NT2/D1 (cell line): ENCODE data around the gene GRHL3.

Source experiments
- SUZ12 ChIP-seq: IDR thresholded peaks from 2 replicates; pipeline ENCODE4 v1.6.1; 2011; ENCODE audit not compliant: insufficient read length, insufficient read depth; ENCODE audit errors: extremely low read depth
- ZNF274 ChIP-seq: IDR thresholded peaks from 2 replicates; pipeline ENCODE4 v1.6.1; 2011; ENCODE audit warnings: mild to moderate bottlenecking, low read depth, low read length

- TF ChIP-seq ZNF274 = no peak
- no peak for TF ChIP-seq SUZ12
Observed at GRCh38 chr1:24327486-24327885, 8.3 kb downstream of the GRHL3 start.
